ENCODE results near the gene MINPP1. TPM values are rescaled to one million over a fixed set of nuclear protein-coding genes. Genes with fewer than 3 reads are reported as not detected.

The MINPP1 gene
- total RNA-seq, 4 donors from 2014 or later, result 11.1 to 28.4 (median 21.2) TPM

- intact Hi-C loops (cut with DNase I; ENCODE audit: low total_unique reads) (no loop called here), in situ Hi-C loops (cut with MboI; ENCODE audit: low pct_ligation_motif_present in 1 of 4, low pct_unique_long_range_greater_than_20kb in 1 of 4, low sequenced_read_pairs in 3 of 4) (no loop called here)
- Histone ChIP-seq H3K36me3 (no peaks in the 10 kb centered on the region), H3K9me3 (peaks cover 0 to 8% of the 10 kb centered on the region in 2 donors), H3K4me1 (peaks cover 0 to 5% (median 2%) of the 10 kb centered on the region in 4 donors), H3K27me3 (no peaks in the 10 kb centered on the region), H3K27ac (no peak overlapping the region), H3K4me3 (no peak overlapping the region)
- no peak for DNase-seq
- TF ChIP-seq POLR2AphosphoS5 (IDR thresholded peaks at IDR 0.05) (no peak), CTCF (IDR thresholded peaks at IDR 0.05) (no peak), POLR2A (IDR thresholded peaks at IDR 0.05) (no peak), EP300 (IDR thresholded peaks at IDR 0.05; ENCODE audit: low read depth) (no peak)
- WGBS, 2 donors (ENCODE audit: low coverage in 1 of 2), result 84 to 93% methylated on average over 8 to 9 of the region's 9 CpGs
Observed at GRCh38 chr10:87562750-87563149, 58.1 kb downstream of the MINPP1 start.

- intact Hi-C loops (cut with DNase I; ENCODE audit: low total_unique reads), result no loop called here
- H3K36me3 ChIP-seq, result no peaks in the 10 kb centered on the region
- DNase-seq, result no peak
- in situ Hi-C loops (cut with MboI; ENCODE audit: low pct_ligation_motif_present in 1 of 4, low pct_unique_long_range_greater_than_20kb in 1 of 4, low sequenced_read_pairs in 3 of 4), result no loop called here
- peaks cover 0 to 5% (median 2%) of the 10 kb centered on the region in 4 donors for H3K4me1 ChIP-seq
- H3K27ac ChIP-seq, result no peak overlapping the region
- peaks cover 0 to 8% of the 10 kb centered on the region in 2 donors for H3K9me3 ChIP-seq
- no peak overlapping the region for H3K4me3 ChIP-seq
- H3K27me3 ChIP-seq, result no peaks in the 10 kb centered on the region
- no peak for TF ChIP-seq CTCF (IDR thresholded peaks at IDR 0.05)
- TF ChIP-seq EP300 (IDR thresholded peaks at IDR 0.05; ENCODE audit: low read depth), result no peak
- no peak for TF ChIP-seq POLR2A (IDR thresholded peaks at IDR 0.05)
- no peak for TF ChIP-seq POLR2AphosphoS5 (IDR thresholded peaks at IDR 0.05)
Observed at GRCh38 chr10:87565010-87565409, 60.3 kb downstream of the MINPP1 start.

GRCh38 chr10:87575851-87576250, 71.2 kb downstream of the MINPP1 start:
- Histone ChIP-seq H3K9me3 (peaks cover 0 to 6% of the 10 kb centered on the region in 2 donors), H3K4me1 (peaks cover 0 to 11% (median 3%) of the 10 kb centered on the region in 4 donors), H3K27me3 (no peaks in the 10 kb centered on the region), H3K36me3 (no peaks in the 10 kb centered on the region), H3K4me3 (no peak overlapping the region), H3K27ac (no peak overlapping the region)
- WGBS, 2 donors (ENCODE audit: low coverage in 1 of 2), result 67 to 91% methylated on average over 1 to 3 of the region's 3 CpGs
- intact Hi-C loops (cut with DNase I; ENCODE audit: low total_unique reads), result no loop called here
- in situ Hi-C loops (cut with MboI; ENCODE audit: low pct_ligation_motif_present in 1 of 4, low pct_unique_long_range_greater_than_20kb in 1 of 4, low sequenced_read_pairs in 3 of 4), result no loop called here
- DNase-seq, result no peak
- TF ChIP-seq POLR2A (IDR thresholded peaks at IDR 0.05), result no peak
- no peak for TF ChIP-seq POLR2AphosphoS5 (IDR thresholded peaks at IDR 0.05)
- TF ChIP-seq CTCF (IDR thresholded peaks at IDR 0.05), result no peak
- no peak for TF ChIP-seq EP300 (IDR thresholded peaks at IDR 0.05; ENCODE audit: low read depth)

- peak overlapping the region in 1 of 4 donors; percentile 41 for H3K27ac ChIP-seq
Observed at GRCh38 chr10:87578160-87578841, 73.6 kb downstream of the MINPP1 start.

More at GRCh38 chr10:87578160-87578841, 73.6 kb downstream of the MINPP1 start:
- no peaks in the 10 kb centered on the region for H3K36me3 ChIP-seq
- H3K4me3 ChIP-seq, result no peak overlapping the region
- DNase-seq, result no peak
- peaks cover 0 to 11% (median 3%) of the 10 kb centered on the region in 4 donors for H3K4me1 ChIP-seq
- no peaks in the 10 kb centered on the region for H3K9me3 ChIP-seq
- intact Hi-C loops (cut with DNase I; ENCODE audit: low total_unique reads) (no loop called here), in situ Hi-C loops (cut with MboI; ENCODE audit: low pct_ligation_motif_present in 1 of 4, low pct_unique_long_range_greater_than_20kb in 1 of 4, low sequenced_read_pairs in 3 of 4) (no loop called here)
- TF ChIP-seq POLR2AphosphoS5 (IDR thresholded peaks at IDR 0.05) (no peak), EP300 (IDR thresholded peaks at IDR 0.05; ENCODE audit: low read depth) (no peak), CTCF (IDR thresholded peaks at IDR 0.05) (no peak), POLR2A (IDR thresholded peaks at IDR 0.05) (no peak)
- H3K27me3 ChIP-seq, result no peaks in the 10 kb centered on the region
- 80 to 82% methylated on average over 3 to 5 of the region's 5 CpGs for WGBS, 2 donors (ENCODE audit: low coverage in 1 of 2)

Measured in transverse colon (tissue), 4 donors.